Measurements from ENCODE around the gene FUT3. TPM values are rescaled to one million over a fixed set of nuclear protein-coding genes. Genes with fewer than 3 reads are reported as not detected.
"Not testable (repeated sequence)": the region's sequence is repeated elsewhere in the genome, so short reads cannot be mapped to it uniquely, and the experiment has no call there.

Gene FUT3
- polyA plus RNA-seq, 1 of the 3 experiments (the other 2 are of a cell fraction): not detected

DNA sequence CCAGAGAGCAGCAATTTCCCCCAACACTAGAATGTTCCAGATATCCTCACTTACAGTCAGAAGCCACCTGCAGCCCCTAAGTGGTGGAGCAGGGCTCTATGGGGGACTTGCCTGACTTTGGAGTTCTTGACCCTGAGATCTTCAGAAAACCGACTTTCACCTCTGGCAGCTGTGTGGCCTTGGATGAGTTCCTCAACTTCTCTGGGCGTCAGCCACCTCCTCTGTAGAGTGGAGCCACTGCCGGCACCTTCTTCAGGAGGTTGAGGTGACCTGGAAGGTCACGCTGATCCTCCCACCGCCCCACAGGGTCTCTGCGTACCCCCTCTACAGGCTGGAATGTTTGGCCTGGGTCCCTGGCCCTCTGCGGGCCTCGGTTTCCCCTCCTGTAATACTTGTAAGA lies 26.2 kb upstream of the FUT3 start:
- H3K36me3 ChIP-seq (replicated peaks in 1 of 2; ENCODE audit: control insufficient read depth in 1 of 2, insufficient read depth in 2 of 2, low read length in 1 of 2): no peaks in the 10 kb centered on the region
- H3K27ac ChIP-seq (ENCODE audit: low read depth in 2 of 2, low read length in 1 of 2): no peak overlapping the region
- no peak overlapping the region for H3K4me3 ChIP-seq (ENCODE audit: low read depth in 2 of 2, low read length in 1 of 2)
- ChIA-PET CTCF (no interaction called here), POLR2A (no interaction called here)
- WGBS (ENCODE audit: low lambda C conversion rate): 87% methylated on average over 5 of the region's 8 CpGs
- no peak for TF ChIP-seq TEAD4 (IDR thresholded peaks at IDR 0.05; ENCODE audit: borderline replicate concordance, insufficient read depth)
- TF ChIP-seq, protein P1, sequence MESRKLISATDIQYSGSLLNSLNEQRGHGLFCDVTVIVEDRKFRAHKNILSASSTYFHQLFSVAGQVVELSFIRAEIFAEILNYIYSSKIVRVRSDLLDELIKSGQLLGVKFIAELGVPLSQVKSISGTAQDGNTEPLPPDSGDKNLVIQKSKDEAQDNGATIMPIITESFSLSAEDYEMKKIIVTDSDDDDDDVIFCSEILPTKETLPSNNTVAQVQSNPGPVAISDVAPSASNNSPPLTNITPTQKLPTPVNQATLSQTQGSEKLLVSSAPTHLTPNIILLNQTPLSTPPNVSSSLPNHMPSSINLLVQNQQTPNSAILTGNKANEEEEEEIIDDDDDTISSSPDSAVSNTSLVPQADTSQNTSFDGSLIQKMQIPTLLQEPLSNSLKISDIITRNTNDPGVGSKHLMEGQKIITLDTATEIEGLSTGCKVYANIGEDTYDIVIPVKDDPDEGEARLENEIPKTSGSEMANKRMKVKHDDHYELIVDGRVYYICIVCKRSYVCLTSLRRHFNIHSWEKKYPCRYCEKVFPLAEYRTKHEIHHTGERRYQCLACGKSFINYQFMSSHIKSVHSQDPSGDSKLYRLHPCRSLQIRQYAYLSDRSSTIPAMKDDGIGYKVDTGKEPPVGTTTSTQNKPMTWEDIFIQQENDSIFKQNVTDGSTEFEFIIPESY (IDR thresholded peaks at IDR 0.05; ENCODE audit: borderline replicate concordance, low read depth): no peak
- TF ChIP-seq TCF12 (IDR thresholded peaks at IDR 0.05): no peak
- TF ChIP-seq RAD21 (IDR thresholded peaks at IDR 0.05; ENCODE audit: low read length): no peak
- no peak for TF ChIP-seq EZH2phosphoT487 (IDR thresholded peaks at IDR 0.05; ENCODE audit: borderline replicate concordance, low read depth)
- no peak for TF ChIP-seq YY1 (IDR thresholded peaks at IDR 0.05; ENCODE audit: low read depth)
- no peak for TF ChIP-seq NFIC (IDR thresholded peaks at IDR 0.05; ENCODE audit: borderline replicate concordance)
- TF ChIP-seq, protein P2, sequence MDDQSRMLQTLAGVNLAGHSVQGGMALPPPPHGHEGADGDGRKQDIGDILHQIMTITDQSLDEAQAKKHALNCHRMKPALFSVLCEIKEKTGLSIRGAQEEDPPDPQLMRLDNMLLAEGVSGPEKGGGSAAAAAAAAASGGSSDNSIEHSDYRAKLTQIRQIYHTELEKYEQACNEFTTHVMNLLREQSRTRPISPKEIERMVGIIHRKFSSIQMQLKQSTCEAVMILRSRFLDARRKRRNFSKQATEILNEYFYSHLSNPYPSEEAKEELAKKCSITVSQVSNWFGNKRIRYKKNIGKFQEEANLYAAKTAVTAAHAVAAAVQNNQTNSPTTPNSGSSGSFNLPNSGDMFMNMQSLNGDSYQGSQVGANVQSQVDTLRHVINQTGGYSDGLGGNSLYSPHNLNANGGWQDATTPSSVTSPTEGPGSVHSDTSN (IDR thresholded peaks at IDR 0.05): no peak
- TF ChIP-seq RCOR1 (IDR thresholded peaks at IDR 0.05; ENCODE audit: low read length): no peak
- no peak for TF ChIP-seq RFX5 (IDR thresholded peaks at IDR 0.05; ENCODE audit: low read length)
- TF ChIP-seq SMC3 (IDR thresholded peaks at IDR 0.05; ENCODE audit: low read depth, low read length): no peak
- no peak for TF ChIP-seq POLR2AphosphoS5 (IDR thresholded peaks at IDR 0.05; ENCODE audit: low read depth, low read length)
- no peak for TF ChIP-seq NRF1 (IDR thresholded peaks at IDR 0.05; ENCODE audit: low read depth, low read length)
- TF ChIP-seq, protein P3, sequence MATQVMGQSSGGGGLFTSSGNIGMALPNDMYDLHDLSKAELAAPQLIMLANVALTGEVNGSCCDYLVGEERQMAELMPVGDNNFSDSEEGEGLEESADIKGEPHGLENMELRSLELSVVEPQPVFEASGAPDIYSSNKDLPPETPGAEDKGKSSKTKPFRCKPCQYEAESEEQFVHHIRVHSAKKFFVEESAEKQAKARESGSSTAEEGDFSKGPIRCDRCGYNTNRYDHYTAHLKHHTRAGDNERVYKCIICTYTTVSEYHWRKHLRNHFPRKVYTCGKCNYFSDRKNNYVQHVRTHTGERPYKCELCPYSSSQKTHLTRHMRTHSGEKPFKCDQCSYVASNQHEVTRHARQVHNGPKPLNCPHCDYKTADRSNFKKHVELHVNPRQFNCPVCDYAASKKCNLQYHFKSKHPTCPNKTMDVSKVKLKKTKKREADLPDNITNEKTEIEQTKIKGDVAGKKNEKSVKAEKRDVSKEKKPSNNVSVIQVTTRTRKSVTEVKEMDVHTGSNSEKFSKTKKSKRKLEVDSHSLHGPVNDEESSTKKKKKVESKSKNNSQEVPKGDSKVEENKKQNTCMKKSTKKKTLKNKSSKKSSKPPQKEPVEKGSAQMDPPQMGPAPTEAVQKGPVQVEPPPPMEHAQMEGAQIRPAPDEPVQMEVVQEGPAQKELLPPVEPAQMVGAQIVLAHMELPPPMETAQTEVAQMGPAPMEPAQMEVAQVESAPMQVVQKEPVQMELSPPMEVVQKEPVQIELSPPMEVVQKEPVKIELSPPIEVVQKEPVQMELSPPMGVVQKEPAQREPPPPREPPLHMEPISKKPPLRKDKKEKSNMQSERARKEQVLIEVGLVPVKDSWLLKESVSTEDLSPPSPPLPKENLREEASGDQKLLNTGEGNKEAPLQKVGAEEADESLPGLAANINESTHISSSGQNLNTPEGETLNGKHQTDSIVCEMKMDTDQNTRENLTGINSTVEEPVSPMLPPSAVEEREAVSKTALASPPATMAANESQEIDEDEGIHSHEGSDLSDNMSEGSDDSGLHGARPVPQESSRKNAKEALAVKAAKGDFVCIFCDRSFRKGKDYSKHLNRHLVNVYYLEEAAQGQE (IDR thresholded peaks at IDR 0.05; ENCODE audit: low read depth, low read length): no peak
- no peak for TF ChIP-seq ELF1 (IDR thresholded peaks at IDR 0.05)
- H4K20me1 ChIP-seq (ENCODE audit: insufficient read depth): no peaks in the 10 kb centered on the region
- H3K27me3 ChIP-seq (ENCODE audit: insufficient read depth): no peaks in the 10 kb centered on the region; the same call in 1 of the 2 replicates
- no peaks in the 10 kb centered on the region for H3K79me2 ChIP-seq (ENCODE audit: insufficient read depth)
- no peak overlapping the region for H2AFZ ChIP-seq (ENCODE audit: low read depth)
- no peak overlapping the region for H3K4me2 ChIP-seq
- peaks cover 0 to 6% of the 10 kb centered on the region in 2 experiments; a peak in 1 of 4 replicates for H3K4me1 ChIP-seq (ENCODE audit: control insufficient read depth in 1 of 2, insufficient read depth in 2 of 2, low read depth in 1 of 2, low read length in 1 of 2)
- no peaks in the 10 kb centered on the region for H3F3A ChIP-seq (replicated peaks; ENCODE audit: insufficient read depth)
- H3K9ac ChIP-seq: no peak overlapping the region
- H3K9me3 ChIP-seq: no peaks in the 10 kb centered on the region
- no peaks in the 10 kb centered on the region for H3K9me2 ChIP-seq
- DNase-seq: no peak

DNA sequence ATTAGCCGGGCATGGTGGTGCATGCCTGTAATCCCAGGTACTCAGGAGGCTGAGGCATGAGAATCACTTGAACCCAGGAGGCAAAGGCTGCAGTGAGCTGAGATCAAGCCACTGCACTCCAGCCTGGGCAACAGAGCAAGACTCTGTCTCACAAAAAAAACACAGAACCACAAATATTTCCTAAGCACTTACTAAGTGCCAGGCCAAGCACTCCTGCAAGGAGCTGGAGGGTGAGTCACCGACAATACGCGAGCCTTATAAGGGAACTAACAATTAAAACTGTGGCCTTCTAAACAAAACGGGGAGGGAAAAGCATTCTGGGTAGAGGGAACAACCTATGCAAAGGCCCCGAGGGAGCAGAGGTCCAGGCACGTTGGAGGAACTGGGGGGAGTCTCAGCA lies 23.2 kb upstream of the FUT3 start:
- H3K9ac ChIP-seq; H3K27ac ChIP-seq (ENCODE audit: low read depth in 2 of 2, low read length in 1 of 2); H3K79me2 ChIP-seq (ENCODE audit: insufficient read depth); H4K20me1 ChIP-seq (ENCODE audit: insufficient read depth); H3F3A ChIP-seq (replicated peaks; ENCODE audit: insufficient read depth); DNase-seq; CTCF ChIA-PET; H3K9me3 ChIP-seq; H3K27me3 ChIP-seq (ENCODE audit: insufficient read depth); H3K4me2 ChIP-seq; H3K4me3 ChIP-seq (ENCODE audit: low read depth in 2 of 2, low read length in 1 of 2); H2AFZ ChIP-seq (ENCODE audit: low read depth); H3K9me2 ChIP-seq; POLR2A ChIA-PET; H3K36me3 ChIP-seq (replicated peaks in 1 of 2; ENCODE audit: control insufficient read depth in 1 of 2, insufficient read depth in 2 of 2, low read length in 1 of 2); H3K4me1 ChIP-seq (ENCODE audit: control insufficient read depth in 1 of 2, insufficient read depth in 2 of 2, low read depth in 1 of 2, low read length in 1 of 2): not testable (repeated sequence)
- WGBS (ENCODE audit: low lambda C conversion rate): 66% methylated on average over 7 of the region's 7 CpGs
